Stimulated activated CD4-positive, alpha-beta T cell treated with anti-CD3 and anti-CD28 coated beads, Interleukin-1b, Interleukin-23, amount 100 ng/mL, for 4 hours (primary cell): ENCODE data around the gene GAS7.

Source experiments
- DNase-seq, 2 donors: peaks; one replicate each; pipeline ENCODE4 v3.0.0-alpha.2; 2020; ENCODE audit warnings: low read depth in 2 of 2

GAS7 gene

GRCh38 chr17:9893411-9894012, 304.9 kb downstream of the GAS7 start:
- no peak for DNase-seq

GRCh38 chr17:9890124-9890523, 308.3 kb downstream of the GAS7 start:
- no peak for DNase-seq

- DNase-seq = no peak
Observed at GRCh38 chr17:9887508-9887907, 310.9 kb downstream of the GAS7 start.

GRCh38 chr17:9886141-9886930, 312.1 kb downstream of the GAS7 start:
- no peak for DNase-seq

- no peak for DNase-seq
Observed at GRCh38 chr17:9883451-9883850, 315.0 kb downstream of the GAS7 start.

GRCh38 chr17:9880582-9880999, 317.8 kb downstream of the GAS7 start:
- DNase-seq = no peak

GRCh38 chr17:9878786-9879525, 319.4 kb downstream of the GAS7 start:
- DNase-seq = no peak

GRCh38 chr17:9878356-9878755, 320.1 kb downstream of the GAS7 start:
- DNase-seq = no peak

GRCh38 chr17:9875441-9875840, 323.0 kb downstream of the GAS7 start:
- no peak for DNase-seq

- DNase-seq = no peak
Observed at GRCh38 chr17:9874722-9875121, 323.7 kb downstream of the GAS7 start.

- no peak for DNase-seq
Observed at GRCh38 chr17:9872852-9873251, 325.6 kb downstream of the GAS7 start.

GRCh38 chr17:9868552-9868951, 329.9 kb downstream of the GAS7 start:
- DNase-seq = no peak

- no peak for DNase-seq
Observed at GRCh38 chr17:9865586-9865985, 332.8 kb downstream of the GAS7 start.

GRCh38 chr17:9862949-9863348, 335.5 kb downstream of the GAS7 start:
- no peak for DNase-seq

- DNase-seq = no peak
Observed at GRCh38 chr17:9862220-9862619, 336.2 kb downstream of the GAS7 start.

- DNase-seq = no peak
Observed at GRCh38 chr17:9860851-9861250, 337.6 kb downstream of the GAS7 start.
